Keratinocyte (primary cell): ENCODE results near the gene DPF3. TPM values are rescaled to one million over a fixed set of nuclear protein-coding genes. Genes with fewer than 3 reads are reported as not detected.
A peak's percentile ranks its signal among the peaks of the same experiment; 100 is the strongest.

Experiments used
- DNase-seq: peaks from one replicate; pipeline ENCODE4 v3.0.0-alpha.2; 2011; ENCODE audit warnings: low read depth, missing footprints, low spot score
- FAIRE-seq: peaks from 2 replicates; lab custom pipeline; 2011; peaks lifted over from hg19 to GRCh38; lab: Jason Lieb, UNC
- H2AFZ ChIP-seq: 2 replicates; pipeline ENCODE4 v1.6.0; 2012; ENCODE audit warnings: low read length, control low read depth, inconsistent platforms; ENCODE audit not compliant: control insufficient read depth
- H3K27ac ChIP-seq: 2 replicates; pipeline ENCODE4 v1.5.1; 2011; ENCODE audit warnings: low read length; ENCODE audit not compliant: control insufficient read depth, insufficient read depth
- H3K27me3 ChIP-seq: 3 replicates; pipeline ENCODE4 v1.6.0; 2011; ENCODE audit warnings: low read length; ENCODE audit not compliant: control insufficient read depth, insufficient read depth; ENCODE audit errors: extremely low read depth
- H3K36me3 ChIP-seq, 2 experiments: 2 replicates in 1 of 2; 3 replicates in 1 of 2; pipeline ENCODE4 v1.5.1; 2011; ENCODE audit warnings: low read length in 2 of 2, mild to moderate bottlenecking in 1 of 2; ENCODE audit not compliant: control insufficient read depth in 2 of 2, insufficient read depth in 2 of 2; ENCODE audit errors: extremely low read depth in 1 of 2
- H3K4me1 ChIP-seq: 3 replicates; pipeline ENCODE4 v1.5.1; 2011; ENCODE audit warnings: low read length; ENCODE audit not compliant: control insufficient read depth, insufficient read depth; ENCODE audit errors: extremely low read depth
- H3K4me2 ChIP-seq: 3 replicates; pipeline ENCODE4 v1.6.0; 2011; ENCODE audit warnings: low read depth, low read length; ENCODE audit not compliant: control insufficient read depth, insufficient read depth; ENCODE audit errors: extremely low read depth
- H3K4me3 ChIP-seq, 3 experiments: fragments of 200-600 bp in 1 of 3; sonication (generic) in 1 of 3; 2 replicates in 2 of 3; 3 replicates in 1 of 3; pipeline ENCODE4 v1.5.1; 2011 to 2016; ENCODE audit warnings: low read length in 3 of 3, mild to moderate bottlenecking in 3 of 3, control low read depth in 2 of 3, inconsistent platforms in 1 of 3, low read depth in 1 of 3, mixed read lengths in 1 of 3, mixed run types in 1 of 3, moderate library complexity in 1 of 3; ENCODE audit not compliant: control insufficient read depth in 2 of 3, insufficient read depth in 2 of 3; ENCODE audit errors: extremely low read depth in 1 of 3
- H3K79me2 ChIP-seq: 2 replicates; pipeline ENCODE4 v1.6.0; 2012; ENCODE audit warnings: low read length; ENCODE audit not compliant: control insufficient read depth, insufficient read depth
- H3K9ac ChIP-seq: 3 replicates; pipeline ENCODE4 v1.6.0; 2011; ENCODE audit warnings: low read length; ENCODE audit not compliant: control insufficient read depth, insufficient read depth; ENCODE audit errors: extremely low read depth
- H3K9me1 ChIP-seq: 3 replicates; pipeline ENCODE4 v1.6.0; 2011; ENCODE audit warnings: low read length; ENCODE audit not compliant: control insufficient read depth, insufficient read depth; ENCODE audit errors: extremely low read depth
- H3K9me3 ChIP-seq: 2 replicates; pipeline ENCODE4 v1.5.1; 2012; ENCODE audit warnings: low read depth, low read length; ENCODE audit not compliant: control insufficient read depth
- H4K20me1 ChIP-seq: 3 replicates; pipeline ENCODE4 v1.6.0; 2011; ENCODE audit warnings: low read length; ENCODE audit not compliant: control insufficient read depth, insufficient read depth; ENCODE audit errors: extremely low read depth
- CTCF ChIP-seq, 3 experiments: IDR thresholded peaks in 1 of 3; conservative IDR thresholded peaks in 1 of 3; optimal IDR thresholded peaks in 1 of 3; 2 replicates in 2 of 3; 3 replicates in 1 of 3; pipeline versions ENCODE3 to v1.5.1; 2011; ENCODE audit warnings: low read length in 3 of 3, mild to moderate bottlenecking in 3 of 3, moderate library complexity in 2 of 3, control low read depth in 1 of 3, inconsistent platforms in 1 of 3; ENCODE audit not compliant: insufficient read depth in 2 of 3; ENCODE audit errors: extremely low read depth in 1 of 3
- EZH2 ChIP-seq: IDR thresholded peaks from one replicate; pipeline ENCODE4 v1.6.1; 2012; ENCODE audit warnings: inconsistent platforms, mild to moderate bottlenecking, low read length, moderate library complexity
- dilution Hi-C: fragments of 300-500 bp; cut with MboI; formaldehyde crosslinking; loops from one replicate; pipeline ENCODE4 v1.7.0; 2020; ENCODE audit warnings: low sequenced_read_pairs; ENCODE audit not compliant: extremely low pct_ligation_motif_present
- polyA plus RNA-seq, 5 experiments: library from polyadenylated mRNA; depleted of rRNA in 3 of 5; stranded (reverse) in 3 of 5; stranded (forward) in 1 of 5; unstranded in 1 of 5; fragments of >200 nt; gene quantifications; 1 replicate in 1 of 5; 2 replicates in 3 of 5; 3 replicates in 1 of 5; pipeline versions ENCODE4 v1.2.1 to v1.2.3, GENCODE V29; 2011 to 2012; ENCODE audit warnings: missing spikeins in 2 of 5, low read depth in 1 of 5, low replicate concordance in 1 of 5

DPF3 gene
- polyA plus RNA-seq, 1 donor (not counting 4 experiments of a cell fraction or from before 2014, with no cell fraction given): 1.1 TPM

- no peaks in the 10 kb centered on the region for H3K9me1 ChIP-seq
- DNase-seq (no peak), FAIRE-seq (no peak)
- H4K20me1 ChIP-seq: no peaks in the 10 kb centered on the region
- peak overlapping the region; percentile 94 for H3K4me2 ChIP-seq
- peak overlapping the region; percentile 58 for H3K9ac ChIP-seq
- no peaks in the 10 kb centered on the region for H3K27me3 ChIP-seq
- TF ChIP-seq EZH2 (no peak), CTCF (optimal IDR thresholded peaks at IDR 0.05 in 1 of 3, IDR thresholded peaks at IDR 0.05 in 1 of 3, conservative IDR thresholded peaks at IDR 0.05 in 1 of 3; ENCODE audit: extremely low read depth in 1 of 3, insufficient read depth in 2 of 3, low read length in 3 of 3) (no peak)
- dilution Hi-C loops: no loop called here
- H3K4me1 ChIP-seq: peaks cover 6% of the 10 kb centered on the region
- H3K27ac ChIP-seq: peak overlapping the region; percentile 22
- H3K79me2 ChIP-seq: peaks cover 23% of the 10 kb centered on the region
- peak overlapping the region; percentile 63 to 93 (median 85) for H3K4me3 ChIP-seq
- no peaks in the 10 kb centered on the region for H3K9me3 ChIP-seq
- peak overlapping the region; percentile 96 for H2AFZ ChIP-seq
- peaks cover 0 to 1% of the 10 kb centered on the region in 2 experiments for H3K36me3 ChIP-seq
These were observed 32.0 kb upstream of the DPF3 start for GRCh38 chr14:72925815-72926291.

GRCh38 chr14:72925171-72925759 is 31.4 kb upstream of the DPF3 start:
- H3K9me1 ChIP-seq: no peaks in the 10 kb centered on the region
- dilution Hi-C loops: no loop called here
- no peaks in the 10 kb centered on the region for H3K27me3 ChIP-seq
- peaks cover 6% of the 10 kb centered on the region for H3K4me1 ChIP-seq
- H3K27ac ChIP-seq: peak overlapping the region; percentile 22
- TF ChIP-seq EZH2: no peak
- no peak for TF ChIP-seq CTCF (optimal IDR thresholded peaks at IDR 0.05 in 1 of 3, IDR thresholded peaks at IDR 0.05 in 1 of 3, conservative IDR thresholded peaks at IDR 0.05 in 1 of 3; ENCODE audit: extremely low read depth in 1 of 3, insufficient read depth in 2 of 3, low read length in 3 of 3)
- no peak for DNase-seq
- H3K9ac ChIP-seq: peak overlapping the region; percentile 58
- peaks cover 0 to 1% of the 10 kb centered on the region in 2 experiments for H3K36me3 ChIP-seq
- no peaks in the 10 kb centered on the region for H4K20me1 ChIP-seq
- H3K9me3 ChIP-seq: no peaks in the 10 kb centered on the region
- peaks cover 18% of the 10 kb centered on the region for H3K79me2 ChIP-seq
- no peak for FAIRE-seq
- H2AFZ ChIP-seq: peak overlapping the region; percentile 96
- peak overlapping the region in 2 of 3 experiments; percentile 63 to 85 for H3K4me3 ChIP-seq
- H3K4me2 ChIP-seq: peak overlapping the region; percentile 94
